Measurements from ENCODE around the gene GARNL3.

Gene GARNL3

GRCh38 chr9:127232833-127233549 lies 31.6 kb upstream of the GARNL3 start:
- TF ChIP-seq PAX5 (IDR thresholded peaks at IDR 0.05; ENCODE audit: insufficient read depth, low read length, severe bottlenecking) (no peak), POLR2AphosphoS5 (IDR thresholded peaks at IDR 0.05; ENCODE audit: low read depth, low read length) (no peak), POLR2A (IDR thresholded peaks at IDR 0.05; ENCODE audit: low read depth, low read length) (no peak), POU2F2 (IDR thresholded peaks at IDR 0.05; ENCODE audit: low read depth, low read length) (no peak), TAF1 (IDR thresholded peaks at IDR 0.05; ENCODE audit: low read depth, low read length) (no peak), SPI1 (IDR thresholded peaks at IDR 0.05; ENCODE audit: low read depth, low read length) (no peak)
- DNase-seq (ENCODE audit: insufficient read length, low spot score), result no peak
- no peak for FAIRE-seq

- DNase-seq (ENCODE audit: insufficient read length, low spot score), result no peak
- TF ChIP-seq POLR2A (IDR thresholded peaks at IDR 0.05; ENCODE audit: low read depth, low read length), result no peak
- no peak for TF ChIP-seq POU2F2 (IDR thresholded peaks at IDR 0.05; ENCODE audit: low read depth, low read length)
- no peak for TF ChIP-seq PAX5 (IDR thresholded peaks at IDR 0.05; ENCODE audit: insufficient read depth, low read length, severe bottlenecking)
- TF ChIP-seq POLR2AphosphoS5 (IDR thresholded peaks at IDR 0.05; ENCODE audit: low read depth, low read length), result no peak
- no peak for TF ChIP-seq TAF1 (IDR thresholded peaks at IDR 0.05; ENCODE audit: low read depth, low read length)
- no peak for TF ChIP-seq SPI1 (IDR thresholded peaks at IDR 0.05; ENCODE audit: low read depth, low read length)
- FAIRE-seq, result no peak
These were observed 31.0 kb upstream of the GARNL3 start for GRCh38 chr9:127233550-127233949.

GRCh38 chr9:127233989-127234388 lies 30.6 kb upstream of the GARNL3 start:
- TF ChIP-seq SPI1 (IDR thresholded peaks at IDR 0.05; ENCODE audit: low read depth, low read length), result no peak
- TF ChIP-seq TAF1 (IDR thresholded peaks at IDR 0.05; ENCODE audit: low read depth, low read length), result no peak
- no peak for TF ChIP-seq POLR2A (IDR thresholded peaks at IDR 0.05; ENCODE audit: low read depth, low read length)
- TF ChIP-seq POU2F2 (IDR thresholded peaks at IDR 0.05; ENCODE audit: low read depth, low read length), result no peak
- no peak for TF ChIP-seq PAX5 (IDR thresholded peaks at IDR 0.05; ENCODE audit: insufficient read depth, low read length, severe bottlenecking)
- no peak for TF ChIP-seq POLR2AphosphoS5 (IDR thresholded peaks at IDR 0.05; ENCODE audit: low read depth, low read length)
- DNase-seq (ENCODE audit: insufficient read length, low spot score), result no peak
- FAIRE-seq, result no peak

- FAIRE-seq, result no peak
- no peak for DNase-seq (ENCODE audit: insufficient read length, low spot score)
- no peak for TF ChIP-seq PAX5 (IDR thresholded peaks at IDR 0.05; ENCODE audit: insufficient read depth, low read length, severe bottlenecking)
- no peak for TF ChIP-seq POLR2AphosphoS5 (IDR thresholded peaks at IDR 0.05; ENCODE audit: low read depth, low read length)
- TF ChIP-seq SPI1 (IDR thresholded peaks at IDR 0.05; ENCODE audit: low read depth, low read length), result no peak
- TF ChIP-seq POLR2A (IDR thresholded peaks at IDR 0.05; ENCODE audit: low read depth, low read length), result no peak
- TF ChIP-seq TAF1 (IDR thresholded peaks at IDR 0.05; ENCODE audit: low read depth, low read length), result no peak
- TF ChIP-seq POU2F2 (IDR thresholded peaks at IDR 0.05; ENCODE audit: low read depth, low read length), result no peak
These were observed 26.8 kb upstream of the GARNL3 start for GRCh38 chr9:127237801-127238200.

- TF ChIP-seq SPI1 (IDR thresholded peaks at IDR 0.05; ENCODE audit: low read depth, low read length) (no peak), POLR2A (IDR thresholded peaks at IDR 0.05; ENCODE audit: low read depth, low read length) (no peak), POU2F2 (IDR thresholded peaks at IDR 0.05; ENCODE audit: low read depth, low read length) (no peak), PAX5 (IDR thresholded peaks at IDR 0.05; ENCODE audit: insufficient read depth, low read length, severe bottlenecking) (no peak), TAF1 (IDR thresholded peaks at IDR 0.05; ENCODE audit: low read depth, low read length) (no peak), POLR2AphosphoS5 (IDR thresholded peaks at IDR 0.05; ENCODE audit: low read depth, low read length) (no peak)
- no peak for FAIRE-seq
- no peak for DNase-seq (ENCODE audit: insufficient read length, low spot score)
These were observed 23.2 kb upstream of the GARNL3 start for GRCh38 chr9:127241354-127241753.

GRCh38 chr9:127244609-127245601 lies 19.7 kb upstream of the GARNL3 start:
- TF ChIP-seq POLR2AphosphoS5 (IDR thresholded peaks at IDR 0.05; ENCODE audit: low read depth, low read length) (peak; percentile 68), SPI1 (IDR thresholded peaks at IDR 0.05; ENCODE audit: low read depth, low read length) (no peak), POU2F2 (IDR thresholded peaks at IDR 0.05; ENCODE audit: low read depth, low read length) (no peak), PAX5 (IDR thresholded peaks at IDR 0.05; ENCODE audit: insufficient read depth, low read length, severe bottlenecking) (no peak), TAF1 (IDR thresholded peaks at IDR 0.05; ENCODE audit: low read depth, low read length) (peak; percentile 50; the same call in 1 of the 2 replicates), POLR2A (IDR thresholded peaks at IDR 0.05; ENCODE audit: low read depth, low read length) (peak; percentile 76)
- DNase-seq (ENCODE audit: insufficient read length, low spot score), result peak; percentile 85
- FAIRE-seq, result peak; percentile 97

GRCh38 chr9:127245637-127246164 lies 18.9 kb upstream of the GARNL3 start:
- TF ChIP-seq TAF1 (IDR thresholded peaks at IDR 0.05; ENCODE audit: low read depth, low read length) (no peak), POLR2A (IDR thresholded peaks at IDR 0.05; ENCODE audit: low read depth, low read length) (no peak), SPI1 (IDR thresholded peaks at IDR 0.05; ENCODE audit: low read depth, low read length) (no peak), POLR2AphosphoS5 (IDR thresholded peaks at IDR 0.05; ENCODE audit: low read depth, low read length) (no peak), PAX5 (IDR thresholded peaks at IDR 0.05; ENCODE audit: insufficient read depth, low read length, severe bottlenecking) (no peak), POU2F2 (IDR thresholded peaks at IDR 0.05; ENCODE audit: low read depth, low read length) (no peak)
- FAIRE-seq (no peak), DNase-seq (ENCODE audit: insufficient read length, low spot score) (no peak)

- FAIRE-seq (no peak), DNase-seq (ENCODE audit: insufficient read length, low spot score) (no peak)
- no peak for TF ChIP-seq POLR2A (IDR thresholded peaks at IDR 0.05; ENCODE audit: low read depth, low read length)
- TF ChIP-seq PAX5 (IDR thresholded peaks at IDR 0.05; ENCODE audit: insufficient read depth, low read length, severe bottlenecking), result no peak
- no peak for TF ChIP-seq POU2F2 (IDR thresholded peaks at IDR 0.05; ENCODE audit: low read depth, low read length)
- TF ChIP-seq POLR2AphosphoS5 (IDR thresholded peaks at IDR 0.05; ENCODE audit: low read depth, low read length), result no peak
- no peak for TF ChIP-seq SPI1 (IDR thresholded peaks at IDR 0.05; ENCODE audit: low read depth, low read length)
- no peak for TF ChIP-seq TAF1 (IDR thresholded peaks at IDR 0.05; ENCODE audit: low read depth, low read length)
These were observed 16.3 kb upstream of the GARNL3 start for GRCh38 chr9:127248241-127248640.

All from GM12891 (cell line).